DND-41 (cell line): Measurements from ENCODE around the gene MAP3K6.

Experiments
- ATAC-seq: fragments of 200-7000 bp; cut with Tn5 transposase; 3 replicates; pipeline ENCODE4 v1.9.1; 2021; ENCODE audit warnings: low read depth; ENCODE audit not compliant: insufficient read depth
- DNase-seq: peaks from one replicate; pipeline ENCODE4 v3.0.0-alpha.2; 2020
- H2AFZ ChIP-seq: 2 replicates; pipeline ENCODE4 v1.6.0; 2012; ENCODE audit warnings: low read depth, low read length
- H3K27ac ChIP-seq: 2 replicates; pipeline ENCODE4 v1.5.1; 2012; ENCODE audit warnings: low read length, inconsistent platforms
- H3K27me3 ChIP-seq: fragments of 200-600 bp; sonication (generic); 2 replicates; pipeline ENCODE4 v1.6.0; 2012; ENCODE audit warnings: low read length, mild to moderate bottlenecking, inconsistent platforms; ENCODE audit not compliant: insufficient read depth, poor library complexity
- H3K36me3 ChIP-seq: 2 replicates; pipeline ENCODE4 v1.5.1; 2012; ENCODE audit warnings: low read length, inconsistent platforms; ENCODE audit not compliant: insufficient read depth
- H3K4me1 ChIP-seq: 2 replicates; pipeline ENCODE4 v1.5.1; 2012; ENCODE audit warnings: mild to moderate bottlenecking, low read length; ENCODE audit not compliant: insufficient read depth
- H3K4me2 ChIP-seq: 2 replicates; pipeline ENCODE4 v1.6.0; 2012; ENCODE audit warnings: mild to moderate bottlenecking, moderate library complexity, low read length, inconsistent platforms; ENCODE audit not compliant: insufficient read depth
- H3K4me3 ChIP-seq, 2 experiments: fragments of 200-600 bp in 1 of 2; shearing (Covaris generic) in 1 of 2; 2 replicates each; pipeline ENCODE4 v1.5.1; 2012 to 2016; ENCODE audit warnings: inconsistent platforms in 2 of 2, low read length in 2 of 2, mild to moderate bottlenecking in 2 of 2, low read depth in 1 of 2, moderate library complexity in 1 of 2
- H3K79me2 ChIP-seq: 2 replicates; pipeline ENCODE4 v1.6.0; 2012; ENCODE audit warnings: low read length, inconsistent platforms; ENCODE audit not compliant: insufficient read depth
- H3K9ac ChIP-seq: 2 replicates; pipeline ENCODE4 v1.6.0; 2012; ENCODE audit warnings: low read depth, mild to moderate bottlenecking, inconsistent platforms, low read length, moderate library complexity
- H3K9me3 ChIP-seq: 2 replicates; pipeline ENCODE4 v1.5.1; 2012; ENCODE audit warnings: low read length, moderate library complexity, mild to moderate bottlenecking, inconsistent platforms; ENCODE audit not compliant: insufficient read depth, severe bottlenecking
- H4K20me1 ChIP-seq: 2 replicates; pipeline ENCODE4 v1.6.0; 2012; ENCODE audit warnings: low read length; ENCODE audit not compliant: insufficient read depth
- CTCF ChIP-seq: IDR thresholded peaks from 2 replicates; pipeline ENCODE4 v1.5.1; 2012; ENCODE audit warnings: borderline replicate concordance, low read length, moderate library complexity, mild to moderate bottlenecking; ENCODE audit not compliant: poor library complexity, severe bottlenecking; ENCODE audit errors: extremely low read depth
- EZH2 ChIP-seq: IDR thresholded peaks from 3 replicates; pipeline ENCODE4 v1.6.1; 2012; ENCODE audit warnings: borderline replicate concordance, low read depth, mild to moderate bottlenecking, moderate library complexity, low read length, inconsistent platforms; ENCODE audit not compliant: severe bottlenecking

The MAP3K6 gene

GRCh38 chr1:27306071-27306470, 60.7 kb downstream of the MAP3K6 start:
- no peaks in the 10 kb centered on the region for H4K20me1 ChIP-seq
- no peaks in the 10 kb centered on the region for H3K9me3 ChIP-seq
- no peak overlapping the region for H2AFZ ChIP-seq
- H3K79me2 ChIP-seq: no peaks in the 10 kb centered on the region
- DNase-seq: no peak
- H3K36me3 ChIP-seq: peaks cover 23% of the 10 kb centered on the region
- TF ChIP-seq CTCF (no peak), EZH2 (no peak)
- no peak overlapping the region for H3K27ac ChIP-seq
- no peaks in the 10 kb centered on the region for H3K27me3 ChIP-seq
- H3K4me1 ChIP-seq: no peaks in the 10 kb centered on the region
- no peak overlapping the region for H3K9ac ChIP-seq
- H3K4me2 ChIP-seq: no peak overlapping the region
- no peak for ATAC-seq
- no peak overlapping the region for H3K4me3 ChIP-seq
